Measurements from ENCODE around the gene RBBP4. TPM values are rescaled to one million over a fixed set of nuclear protein-coding genes. Genes with fewer than 3 reads are reported as not detected.

RBBP4 gene
- total RNA-seq, 1 donor from 2014 or later: 244 TPM

- Mint-ChIP-seq H3K4me3 (ENCODE audit: unreplicated experiment) (no peak overlapping the region), H3K9me3 (ENCODE audit: unreplicated experiment) (no peaks in the 10 kb centered on the region), H3K27ac (ENCODE audit: unreplicated experiment) (no peak overlapping the region), H3K36me3 (ENCODE audit: unreplicated experiment) (no peaks in the 10 kb centered on the region), H3K4me1 (ENCODE audit: unreplicated experiment) (peaks cover 12% of the 10 kb centered on the region), H3K27me3 (ENCODE audit: unreplicated experiment) (no peaks in the 10 kb centered on the region)
- no peak for DNase-seq (ENCODE audit: extremely low spot score, unreplicated experiment)
- no peak for TF ChIP-seq CTCF (IDR thresholded peaks at IDR 0.05)
These were observed 6.6 kb upstream of the RBBP4 start for GRCh38 chr1:32644426-32644825.

GRCh38 chr1:32647308-32648134 lies 3.5 kb upstream of the RBBP4 start:
- H3K4me3 Mint-ChIP-seq (ENCODE audit: unreplicated experiment): peak overlapping the region; percentile 3
- TF ChIP-seq CTCF (IDR thresholded peaks at IDR 0.05): no peak
- DNase-seq (ENCODE audit: extremely low spot score, unreplicated experiment): no peak
- peak overlapping the region; percentile 3 for H3K27ac Mint-ChIP-seq (ENCODE audit: unreplicated experiment)
- peaks cover 6% of the 10 kb centered on the region for H3K36me3 Mint-ChIP-seq (ENCODE audit: unreplicated experiment)
- H3K9me3 Mint-ChIP-seq (ENCODE audit: unreplicated experiment): no peaks in the 10 kb centered on the region
- H3K27me3 Mint-ChIP-seq (ENCODE audit: unreplicated experiment): no peaks in the 10 kb centered on the region
- H3K4me1 Mint-ChIP-seq (ENCODE audit: unreplicated experiment): peaks cover 27% of the 10 kb centered on the region

GRCh38 chr1:32650248-32650751 lies 708 bp upstream of the RBBP4 start, which contains the start of gene ZBTB8OS:
Gene ZBTB8OS, minus strand, starts transcription at chr1:32650550. Its CDS starts 21 bp downstream, at chr1:32650529.
- Mint-ChIP-seq H3K36me3 (ENCODE audit: unreplicated experiment) (peaks cover 13% of the 10 kb centered on the region), H3K4me3 (ENCODE audit: unreplicated experiment) (peak within 1 kb of the TSS; percentile 91), H3K9me3 (ENCODE audit: unreplicated experiment) (no peaks in the 10 kb centered on the region), H3K27ac (ENCODE audit: unreplicated experiment) (peak within 1 kb of the TSS; percentile 100), H3K27me3 (ENCODE audit: unreplicated experiment) (no peaks in the 10 kb centered on the region), H3K4me1 (ENCODE audit: unreplicated experiment) (peaks cover 39% of the 10 kb centered on the region)
- DNase-seq (ENCODE audit: extremely low spot score, unreplicated experiment): peak; percentile 93
- no peak for TF ChIP-seq CTCF (IDR thresholded peaks at IDR 0.05)

GRCh38 chr1:32651461-32652073 lies 559 bp downstream of the RBBP4 start:
- no peak for DNase-seq (ENCODE audit: extremely low spot score, unreplicated experiment)
- H3K4me1 Mint-ChIP-seq (ENCODE audit: unreplicated experiment): peaks cover 46% of the 10 kb centered on the region
- H3K27ac Mint-ChIP-seq (ENCODE audit: unreplicated experiment): peak overlapping the region; percentile 100
- TF ChIP-seq CTCF (IDR thresholded peaks at IDR 0.05): no peak
- no peaks in the 10 kb centered on the region for H3K9me3 Mint-ChIP-seq (ENCODE audit: unreplicated experiment)
- peaks cover 19% of the 10 kb centered on the region for H3K36me3 Mint-ChIP-seq (ENCODE audit: unreplicated experiment)
- H3K4me3 Mint-ChIP-seq (ENCODE audit: unreplicated experiment): peak overlapping the region; percentile 91
- H3K27me3 Mint-ChIP-seq (ENCODE audit: unreplicated experiment): no peaks in the 10 kb centered on the region

Data from osteocyte (in vitro differentiated cells).